ENCODE data around the gene ARFIP2. TPM values are rescaled to one million over a fixed set of nuclear protein-coding genes. Genes with fewer than 3 reads are reported as not detected.

ARFIP2 gene
- total RNA-seq, 1 donor from 2014 or later = 60.9 TPM

GRCh38 chr11:6488342-6488741 is 7.2 kb upstream of the ARFIP2 start:
- H3K4me3 Mint-ChIP-seq = no peak overlapping the region
- peaks cover 3% of the 10 kb centered on the region for H3K36me3 Mint-ChIP-seq
- DNase-seq (ENCODE audit: extremely low spot score, unreplicated experiment) = no peak
- H3K27me3 Mint-ChIP-seq = no peaks in the 10 kb centered on the region
- no peak overlapping the region for H3K27ac Mint-ChIP-seq
- H3K4me1 Mint-ChIP-seq (ENCODE audit: unreplicated experiment) = peaks cover 3% of the 10 kb centered on the region
- H3K9me3 Mint-ChIP-seq = no peaks in the 10 kb centered on the region
- TF ChIP-seq CTCF (conservative IDR thresholded peaks at IDR 0.05) = no peak

DNA sequence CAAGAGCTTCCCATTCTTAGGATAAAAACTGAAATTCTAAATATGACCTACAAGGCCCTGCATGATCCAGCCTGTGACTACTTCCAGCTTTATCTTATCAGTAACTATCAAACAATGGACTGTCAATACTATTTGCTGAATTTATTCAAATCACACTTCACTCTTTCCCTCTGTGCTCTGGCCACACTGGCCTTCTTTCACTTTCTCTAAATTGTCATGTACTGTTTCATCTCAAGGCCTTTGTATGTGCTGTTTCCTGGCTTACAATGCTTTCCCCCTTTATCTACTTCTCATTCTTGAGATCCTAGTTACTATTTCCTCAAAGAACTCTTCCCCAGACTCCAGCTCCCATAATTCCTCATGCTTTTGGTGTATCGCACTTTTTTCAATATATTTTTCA is 5.8 kb upstream of the ARFIP2 start:
- H3K36me3 Mint-ChIP-seq = peaks cover 14% of the 10 kb centered on the region
- H3K9me3 Mint-ChIP-seq = no peaks in the 10 kb centered on the region
- no peak overlapping the region for H3K4me3 Mint-ChIP-seq
- no peak for TF ChIP-seq CTCF (conservative IDR thresholded peaks at IDR 0.05)
- DNase-seq (ENCODE audit: extremely low spot score, unreplicated experiment) = no peak
- H3K27me3 Mint-ChIP-seq = no peaks in the 10 kb centered on the region
- peaks cover 13% of the 10 kb centered on the region for H3K4me1 Mint-ChIP-seq (ENCODE audit: unreplicated experiment)
- no peak overlapping the region for H3K27ac Mint-ChIP-seq

GRCh38 chr11:6486256-6486655 is 5.1 kb upstream of the ARFIP2 start:
- no peak for TF ChIP-seq CTCF (conservative IDR thresholded peaks at IDR 0.05)
- Mint-ChIP-seq H3K9me3 (no peaks in the 10 kb centered on the region), H3K4me1 (ENCODE audit: unreplicated experiment) (peaks cover 13% of the 10 kb centered on the region), H3K27ac (no peak overlapping the region), H3K4me3 (no peak overlapping the region), H3K36me3 (peaks cover 16% of the 10 kb centered on the region), H3K27me3 (no peaks in the 10 kb centered on the region)
- no peak for DNase-seq (ENCODE audit: extremely low spot score, unreplicated experiment)

DNA sequence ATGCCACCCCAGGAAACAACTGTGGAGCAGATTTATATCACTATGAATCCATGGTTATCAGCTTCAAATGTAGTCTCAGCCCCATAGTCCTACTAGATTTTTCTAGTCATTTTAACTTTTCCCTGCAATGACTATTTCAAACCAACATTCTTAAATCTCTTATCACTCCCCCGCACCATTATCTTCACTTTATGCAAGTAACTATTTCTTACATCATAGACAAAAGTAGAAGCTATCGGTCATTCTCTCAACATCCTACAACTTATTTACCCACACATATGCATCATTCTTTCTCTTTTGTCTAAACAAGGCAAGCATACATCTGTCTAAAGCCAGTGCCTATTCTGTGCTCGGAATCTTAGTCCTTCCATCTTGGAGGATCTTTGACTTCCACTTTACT is 4.5 kb upstream of the ARFIP2 start:
- Mint-ChIP-seq H3K9me3 (no peaks in the 10 kb centered on the region), H3K36me3 (peaks cover 19% of the 10 kb centered on the region), H3K27me3 (no peaks in the 10 kb centered on the region), H3K4me1 (ENCODE audit: unreplicated experiment) (peaks cover 13% of the 10 kb centered on the region), H3K4me3 (no peak overlapping the region), H3K27ac (no peak overlapping the region)
- no peak for DNase-seq (ENCODE audit: extremely low spot score, unreplicated experiment)
- no peak for TF ChIP-seq CTCF (conservative IDR thresholded peaks at IDR 0.05)

DNA sequence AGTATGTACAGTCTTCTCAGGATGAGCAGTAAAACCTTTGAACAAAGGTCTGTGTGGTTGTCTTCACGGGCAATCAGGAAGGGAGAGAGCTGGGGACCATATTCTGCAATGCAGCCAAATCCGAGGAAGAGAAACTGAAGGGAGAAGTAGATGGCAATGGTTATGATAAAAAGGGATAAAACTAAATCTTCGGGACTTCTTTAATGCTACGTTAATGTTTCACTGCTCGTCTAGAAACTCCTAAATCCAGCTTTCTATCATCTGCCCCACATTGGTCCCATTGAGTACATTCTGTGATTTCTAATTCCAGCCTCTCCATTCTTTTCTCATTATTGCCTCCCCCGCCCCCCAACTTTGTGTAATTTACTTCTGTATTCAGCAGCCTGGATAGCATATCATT is 1.9 kb upstream of the ARFIP2 start:
- no peaks in the 10 kb centered on the region for H3K27me3 Mint-ChIP-seq
- H3K9me3 Mint-ChIP-seq = no peaks in the 10 kb centered on the region
- no peak for DNase-seq (ENCODE audit: extremely low spot score, unreplicated experiment)
- TF ChIP-seq CTCF (conservative IDR thresholded peaks at IDR 0.05) = no peak
- peak overlapping the region; percentile 99 for H3K27ac Mint-ChIP-seq
- peak overlapping the region; percentile 98 for H3K4me3 Mint-ChIP-seq
- H3K4me1 Mint-ChIP-seq (ENCODE audit: unreplicated experiment) = peaks cover 23% of the 10 kb centered on the region
- H3K36me3 Mint-ChIP-seq = peaks cover 21% of the 10 kb centered on the region

GRCh38 chr11:6482441-6482840 is 1.3 kb upstream of the ARFIP2 start:
- Mint-ChIP-seq H3K4me1 (ENCODE audit: unreplicated experiment) (peaks cover 23% of the 10 kb centered on the region), H3K27ac (peak overlapping the region; percentile 99), H3K9me3 (no peaks in the 10 kb centered on the region), H3K36me3 (peaks cover 25% of the 10 kb centered on the region), H3K4me3 (peak overlapping the region; percentile 98), H3K27me3 (no peaks in the 10 kb centered on the region)
- no peak for TF ChIP-seq CTCF (conservative IDR thresholded peaks at IDR 0.05)
- DNase-seq (ENCODE audit: extremely low spot score, unreplicated experiment) = no peak

Data from type B pancreatic cell (in vitro differentiated cells).